B cell (primary cell): ENCODE measurements around the gene FAM8A1.

Source experiments
- CTCF ChIP-seq: fragments of 200-600 bp; IDR thresholded peaks from one replicate; pipeline ENCODE4 v1.8.0; 2022; ENCODE audit warnings: antibody characterized with exemption, mild to moderate bottlenecking
- EZH2 ChIP-seq: IDR thresholded peaks from 2 replicates; pipeline ENCODE4 v1.6.1; 2012; ENCODE audit warnings: borderline replicate concordance, low read depth, mild to moderate bottlenecking, moderate library complexity, low read length; ENCODE audit not compliant: insufficient read depth, poor library complexity, severe bottlenecking

GRCh38 chr6:17610835-17611234 is 10.7 kb downstream of the FAM8A1 start:
- TF ChIP-seq EZH2: no peak
- no peak for TF ChIP-seq CTCF
